ENCODE results near the gene DIP2A.

- TF ChIP-seq JUND (IDR thresholded peaks at IDR 0.05; ENCODE audit: low read length) (no peak), EZH2 (IDR thresholded peaks at IDR 0.05; ENCODE audit: low read depth, low read length, severe bottlenecking) (no peak), CHD7 (IDR thresholded peaks at IDR 0.05; ENCODE audit: insufficient replicate concordance, low read length) (no peak), RAD21 (IDR thresholded peaks at IDR 0.05 in 1 of 2, conservative IDR thresholded peaks at IDR 0.05 in 1 of 2; ENCODE audit: low read depth in 2 of 2, low read length in 2 of 2) (no peak), NANOG (IDR thresholded peaks at IDR 0.05; ENCODE audit: insufficient read depth, low read depth, low read length, poor library complexity, severe bottlenecking) (no peak), POLR2A (IDR thresholded peaks at IDR 0.05; ENCODE audit: control extremely low read depth in 1 of 2, low read depth in 2 of 2, low read length in 2 of 2) (no peak), POLR2AphosphoS5 (IDR thresholded peaks at IDR 0.05; ENCODE audit: low read depth, low read length) (no peak)
These were observed 87.2 kb downstream of the DIP2A start for GRCh38 chr21:46545911-46546310.
